ELR (cell line): ENCODE results near the gene STEAP1B.

ENCODE experiments used
- DNase-seq: peaks from one replicate; pipeline ENCODE4 v3.0.0-alpha.2; 2015; ENCODE audit warnings: low read depth

Gene STEAP1B

DNA sequence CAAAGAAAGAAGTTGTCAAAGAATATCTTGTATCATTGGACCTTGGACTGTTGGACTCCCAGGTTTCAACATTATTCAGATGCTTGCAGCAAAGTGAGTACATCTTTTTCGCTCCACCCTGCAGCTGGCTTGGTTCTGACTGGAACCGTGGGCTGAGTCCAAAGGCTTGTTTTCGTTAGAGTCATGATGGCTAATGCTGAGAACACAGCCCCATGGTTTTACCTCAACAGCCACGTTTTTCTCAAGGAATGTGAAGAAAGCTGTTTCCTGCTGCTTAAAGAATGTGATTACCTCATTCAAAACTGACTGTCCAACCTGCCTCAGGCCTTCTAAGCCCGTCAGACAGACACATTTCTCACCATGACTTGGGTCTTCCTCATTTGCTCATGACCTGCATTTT lies 69.5 kb downstream of the STEAP1B start:
- DNase-seq, result peak; percentile 94

DNA sequence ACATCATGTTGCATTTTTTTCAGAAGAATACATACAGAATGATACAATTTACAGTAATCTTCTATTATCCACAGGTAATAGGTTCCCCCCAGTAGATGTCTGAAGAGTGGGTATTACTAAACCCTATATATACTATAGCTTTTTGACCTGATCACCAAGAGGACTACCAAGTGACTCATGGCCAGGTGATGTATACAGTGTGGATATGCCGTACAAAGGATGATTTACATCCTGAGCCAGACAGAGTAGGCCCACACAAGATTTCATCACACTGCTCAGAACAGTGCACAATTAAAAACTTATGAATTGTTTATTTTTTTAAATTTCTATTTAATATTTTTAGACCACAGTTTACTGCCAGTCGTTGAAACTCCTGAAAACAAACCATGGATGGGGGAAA lies 70.6 kb downstream of the STEAP1B start:
- peak; percentile 51 for DNase-seq

DNA sequence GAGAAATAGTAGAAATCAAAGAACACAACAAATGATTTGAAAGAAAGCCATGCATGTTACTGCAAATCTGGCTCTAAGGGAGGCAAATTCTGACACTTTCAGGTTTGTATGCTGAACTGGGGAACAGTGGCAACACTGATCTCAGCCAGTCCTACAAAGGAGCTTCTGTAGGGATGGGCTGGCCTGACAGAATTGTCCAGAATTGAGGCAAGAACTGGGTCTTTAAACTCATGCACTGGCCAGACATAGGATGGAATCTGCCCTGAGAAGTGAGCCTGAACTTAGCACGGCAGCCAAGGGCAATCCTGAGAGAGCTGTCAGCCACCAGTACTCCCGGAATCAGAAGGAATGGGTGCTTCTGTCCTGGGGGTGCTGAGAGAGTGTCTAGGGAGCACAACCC lies 72.1 kb downstream of the STEAP1B start:
- DNase-seq, result no peak

DNA sequence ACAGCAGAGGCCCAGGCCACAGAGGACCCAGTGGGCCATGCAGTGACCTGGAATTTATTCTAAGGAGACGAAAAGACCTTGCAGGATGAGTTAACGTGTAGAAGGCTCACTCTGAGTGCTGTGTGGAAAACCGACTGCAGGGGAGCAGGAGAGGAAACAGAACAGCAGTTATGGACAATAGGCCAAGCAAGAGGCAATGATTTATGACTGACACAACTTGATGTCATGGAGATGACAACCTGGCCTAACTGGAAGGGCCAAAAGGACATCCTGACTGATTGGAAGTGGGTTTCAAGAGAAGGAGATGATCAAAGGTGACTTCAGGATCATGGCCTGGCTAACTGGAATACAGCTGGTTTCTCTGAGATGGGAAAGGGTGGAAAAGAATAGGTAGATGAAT lies 72.9 kb downstream of the STEAP1B start:
- no peak for DNase-seq

DNA sequence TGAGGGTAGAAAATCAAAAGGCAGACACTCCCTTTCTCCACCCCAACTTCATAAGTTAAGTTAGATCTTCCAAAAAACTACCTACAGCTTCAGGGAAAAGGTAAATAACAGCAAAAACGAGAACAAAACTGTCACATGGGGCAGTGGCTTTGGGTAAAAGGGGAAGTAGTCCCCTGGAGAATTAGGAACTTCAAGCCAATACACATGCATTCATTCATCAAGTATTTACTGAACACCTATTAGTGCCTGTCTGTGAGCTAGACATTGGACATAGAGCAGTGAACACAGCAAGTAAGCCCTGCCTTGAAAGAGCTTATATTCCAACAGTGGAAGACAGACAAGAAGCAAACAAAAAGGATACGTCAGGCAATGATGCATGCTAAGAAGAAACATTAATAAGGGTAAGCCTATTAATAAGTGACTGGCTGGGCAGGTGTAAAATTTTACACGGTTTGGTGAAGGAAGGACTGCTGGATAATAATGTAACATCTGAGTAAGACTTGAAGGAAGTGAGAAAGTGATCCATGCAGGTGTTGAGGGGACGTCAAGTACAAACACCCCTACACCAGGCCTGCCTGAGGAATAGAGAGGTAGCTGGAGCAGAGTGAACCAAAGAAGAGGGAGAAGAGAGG lies 73.4 kb downstream of the STEAP1B start:
- DNase-seq, result no peak

DNA sequence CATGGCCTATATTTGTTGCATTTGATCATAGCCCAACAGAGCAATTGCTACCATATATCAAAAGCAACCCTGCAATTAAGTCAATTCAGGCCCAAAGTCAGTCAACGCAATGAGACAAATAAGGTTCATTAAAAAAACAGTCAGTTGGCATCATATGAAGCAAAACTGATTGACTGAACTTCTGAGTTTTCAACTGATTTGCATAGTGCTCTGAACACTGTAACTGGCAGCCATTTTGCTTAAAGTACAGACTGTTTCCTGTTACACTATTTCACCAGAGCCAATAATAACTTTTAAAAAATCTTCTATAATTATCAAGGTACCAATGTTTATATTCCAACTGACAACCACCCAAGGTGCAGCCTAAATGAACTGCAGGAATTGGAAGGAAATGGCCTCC lies 74.6 kb downstream of the STEAP1B start:
- DNase-seq, result no peak

DNA sequence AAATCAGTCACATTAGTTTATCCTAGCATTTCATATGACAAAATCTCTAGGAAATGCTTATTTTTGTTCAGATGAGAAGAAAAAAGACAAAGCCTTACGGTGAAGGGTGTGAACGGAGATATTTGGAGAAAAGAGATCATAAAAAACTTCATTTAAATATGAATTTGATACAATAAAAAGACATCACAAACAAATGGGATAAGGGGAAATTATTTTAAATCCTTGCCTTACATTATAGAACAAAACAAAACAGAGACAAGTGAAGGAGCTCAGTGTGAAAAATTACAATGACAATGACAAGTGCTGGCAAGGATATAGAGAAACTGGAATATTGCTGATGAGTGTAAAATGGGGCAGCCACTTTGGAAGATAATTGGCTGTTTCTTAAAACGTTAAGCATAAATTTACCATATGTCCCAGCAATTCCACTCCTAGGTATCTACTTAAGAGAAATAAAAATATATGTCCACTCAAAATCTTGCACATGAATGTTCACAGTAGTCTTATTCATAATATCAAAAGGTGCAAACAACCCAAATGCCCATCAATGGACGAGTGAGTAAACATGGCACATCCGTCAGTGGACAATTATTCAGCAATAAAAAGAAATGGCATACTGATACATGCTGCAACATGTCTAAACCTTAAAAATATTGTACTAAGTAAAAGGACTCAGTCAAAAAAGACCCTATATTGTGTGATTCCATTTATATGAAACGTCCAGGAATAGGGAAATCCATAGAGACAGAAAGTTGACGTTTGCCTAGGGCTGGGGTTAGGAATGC lies 77.0 kb downstream of the STEAP1B start:
- no peak for DNase-seq

DNA sequence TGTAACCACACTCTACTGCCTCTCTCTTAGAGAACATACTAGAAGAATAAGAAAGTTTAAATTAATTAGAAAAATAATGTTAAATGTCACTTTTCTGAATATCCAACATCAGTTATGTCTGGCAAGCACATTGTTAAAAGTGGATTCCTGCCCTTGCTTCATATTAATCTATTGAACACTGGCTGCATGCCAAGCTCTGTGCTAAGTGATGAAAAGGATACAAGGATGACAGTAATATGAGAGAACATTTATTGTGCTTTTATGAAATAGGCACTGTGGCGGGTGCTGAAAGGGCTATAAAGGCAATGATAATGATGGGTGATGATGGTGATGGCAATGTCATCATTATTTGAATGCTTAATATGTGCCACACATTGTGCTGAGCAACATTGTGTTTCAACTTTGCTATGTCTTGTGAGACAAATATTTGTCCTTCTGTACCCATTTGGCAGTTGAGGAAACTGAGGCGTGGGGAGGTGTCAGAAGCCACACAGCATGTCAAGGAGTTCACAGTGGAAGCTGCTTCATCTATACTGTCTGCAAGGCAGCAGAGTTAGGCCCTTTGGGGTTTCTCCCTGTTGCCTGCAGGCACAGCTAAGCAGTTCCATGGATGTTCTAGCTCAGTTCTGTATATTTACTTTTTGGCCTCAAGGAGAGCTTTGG lies 78.9 kb downstream of the STEAP1B start:
- no peak for DNase-seq

DNA sequence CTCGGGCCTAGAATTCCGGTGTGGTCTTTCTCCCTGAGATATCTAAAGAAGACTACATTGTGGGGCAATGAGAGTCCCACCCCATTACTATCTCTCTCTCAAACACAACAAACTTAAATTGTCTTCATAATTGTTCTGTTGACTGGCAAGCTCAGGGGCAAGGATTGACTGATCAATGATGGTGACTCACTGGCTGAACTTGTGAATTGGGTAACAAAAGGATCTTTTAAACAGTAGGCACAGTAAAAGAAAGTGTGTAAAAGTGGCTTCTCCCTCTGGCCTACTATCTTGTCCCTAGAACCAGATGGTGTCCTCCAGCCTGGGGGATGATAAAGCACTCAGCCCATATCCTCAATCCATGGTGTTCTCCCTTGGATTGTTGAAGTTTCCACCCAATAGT lies 80.0 kb downstream of the STEAP1B start:
- no peak for DNase-seq

DNA sequence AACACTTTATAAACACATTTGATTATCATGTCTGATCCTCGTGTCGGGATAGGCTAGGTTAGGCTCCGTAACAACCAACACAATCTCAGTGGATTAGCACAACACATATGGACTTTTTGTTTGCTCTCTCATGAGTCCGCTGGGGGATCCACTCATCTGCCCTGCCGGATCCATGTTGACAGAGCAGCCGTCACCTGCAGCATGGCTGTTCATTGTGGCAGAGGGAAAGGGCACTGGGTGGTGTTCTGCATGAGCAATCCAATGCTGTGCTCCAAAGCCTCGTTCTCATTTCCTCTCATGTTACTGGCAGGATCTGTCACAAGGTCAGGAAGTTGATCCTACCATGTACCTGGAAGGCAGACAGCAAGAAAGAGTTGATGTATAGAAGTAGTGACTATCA lies 80.5 kb downstream of the STEAP1B start:
- no peak for DNase-seq

DNA sequence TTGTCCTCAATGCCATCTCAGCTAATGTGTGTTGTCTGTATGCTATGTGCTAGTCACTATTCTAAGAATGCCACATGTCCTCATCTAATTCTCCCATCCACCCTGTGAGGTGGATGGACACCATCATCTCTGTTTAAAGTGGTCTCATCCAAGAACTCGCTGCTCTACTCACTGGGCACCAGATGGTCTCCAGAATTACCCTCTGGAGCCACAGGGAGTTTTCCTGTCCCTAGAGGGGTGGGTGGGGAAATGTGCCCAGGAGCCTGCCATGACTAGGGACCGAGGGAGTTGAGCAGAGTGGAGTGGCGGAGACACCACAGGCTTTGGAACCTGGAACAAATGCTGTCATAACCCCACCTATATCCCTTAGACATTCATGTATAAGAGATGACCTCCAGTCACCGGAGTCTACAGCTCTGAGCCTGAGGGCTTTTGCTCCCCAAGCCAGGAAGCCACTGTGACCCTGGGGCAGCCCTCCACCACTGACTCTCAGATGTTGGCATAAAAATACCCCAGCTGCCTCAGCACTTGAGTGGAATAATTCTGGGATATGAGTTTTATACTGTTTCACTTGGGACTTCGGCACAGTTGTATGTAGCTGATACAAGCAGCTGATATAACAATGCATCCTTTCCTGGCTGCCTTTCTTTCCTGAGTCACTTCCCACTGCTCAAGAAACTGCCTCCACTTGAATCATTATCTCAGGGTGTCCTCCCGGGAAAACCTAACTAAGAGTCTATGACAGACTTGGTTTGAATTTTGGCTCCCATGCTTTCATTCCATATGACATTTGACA lies 81.5 kb downstream of the STEAP1B start:
- peak; percentile 19 for DNase-seq

DNA sequence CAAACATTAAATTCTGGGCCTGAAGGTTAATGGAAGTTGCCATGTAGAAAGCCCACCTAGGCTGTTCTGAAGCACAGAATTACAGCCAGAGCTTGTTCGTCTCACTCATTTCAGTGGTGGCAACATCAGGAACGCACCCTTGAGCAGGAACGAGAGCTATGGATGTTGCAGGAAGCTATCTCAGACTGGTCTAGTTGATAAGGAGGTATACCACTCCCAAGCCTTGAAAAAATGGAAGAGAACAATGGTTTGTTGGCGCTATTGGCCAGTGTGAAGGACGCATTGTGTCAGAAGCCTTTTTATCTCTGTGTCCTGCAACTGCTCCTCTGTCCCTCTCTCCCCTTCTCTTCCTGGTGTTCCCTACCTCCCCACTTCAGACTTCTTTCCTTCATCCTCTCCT lies 82.1 kb downstream of the STEAP1B start:
- no peak for DNase-seq

DNA sequence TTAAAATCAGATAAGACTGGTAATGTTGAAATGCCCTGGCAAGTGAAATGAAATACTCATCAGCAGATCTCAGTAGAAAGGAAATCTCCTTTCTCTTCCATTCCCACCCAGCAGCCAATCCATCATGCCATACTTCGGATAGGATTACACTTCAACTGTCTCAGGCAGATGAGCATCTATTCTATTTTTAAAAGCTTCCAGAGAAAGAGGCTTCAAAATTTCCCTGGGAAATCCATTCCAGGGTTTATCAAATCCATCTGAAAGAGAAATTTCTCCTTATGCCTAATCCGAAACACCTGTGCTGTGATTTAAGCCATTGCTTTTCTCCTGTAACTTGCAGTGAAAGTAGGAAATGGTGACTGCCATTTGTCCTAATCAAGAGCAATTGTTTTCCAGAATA lies 82.6 kb downstream of the STEAP1B start:
- DNase-seq, result no peak

DNA sequence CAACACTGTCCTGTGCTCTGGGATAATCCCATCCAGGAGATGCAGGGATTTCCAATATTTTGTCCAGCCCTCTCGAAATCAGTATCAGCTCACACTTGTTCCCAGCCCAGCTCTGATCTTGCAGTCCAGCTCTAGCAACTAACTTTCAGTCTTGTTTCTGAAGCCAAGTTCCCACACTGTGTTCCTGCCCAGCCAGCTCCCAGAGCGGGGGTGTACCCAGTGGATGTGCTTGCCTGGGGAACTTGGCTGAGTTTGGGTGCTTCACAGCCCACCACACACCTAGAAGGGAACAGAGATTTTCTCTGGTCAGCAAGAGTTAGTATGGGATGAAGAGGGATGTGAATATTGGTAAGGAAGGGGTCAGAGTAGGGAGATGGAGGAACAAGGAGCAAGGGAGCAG lies 85.6 kb downstream of the STEAP1B start:
- no peak for DNase-seq

DNA sequence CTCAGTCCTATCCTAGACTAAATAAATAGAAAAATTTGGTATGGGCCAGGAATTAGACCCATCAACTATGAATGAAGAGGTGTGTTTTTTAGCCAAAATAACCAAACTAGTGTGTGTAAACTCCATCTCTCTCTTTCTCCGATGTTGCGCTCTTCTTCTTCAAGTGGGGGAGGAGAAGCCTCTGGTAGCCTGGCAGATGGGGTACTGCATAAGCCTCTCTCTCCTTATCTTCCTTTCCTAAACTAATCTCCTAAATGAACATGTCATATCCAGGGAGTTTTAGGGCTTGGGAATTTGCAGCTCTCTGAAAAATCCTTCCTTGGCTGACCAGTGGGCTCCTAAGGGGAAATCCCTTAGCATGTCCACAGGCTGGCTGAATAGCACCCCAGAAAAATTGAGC lies 86.8 kb downstream of the STEAP1B start:
- DNase-seq, result no peak

DNA sequence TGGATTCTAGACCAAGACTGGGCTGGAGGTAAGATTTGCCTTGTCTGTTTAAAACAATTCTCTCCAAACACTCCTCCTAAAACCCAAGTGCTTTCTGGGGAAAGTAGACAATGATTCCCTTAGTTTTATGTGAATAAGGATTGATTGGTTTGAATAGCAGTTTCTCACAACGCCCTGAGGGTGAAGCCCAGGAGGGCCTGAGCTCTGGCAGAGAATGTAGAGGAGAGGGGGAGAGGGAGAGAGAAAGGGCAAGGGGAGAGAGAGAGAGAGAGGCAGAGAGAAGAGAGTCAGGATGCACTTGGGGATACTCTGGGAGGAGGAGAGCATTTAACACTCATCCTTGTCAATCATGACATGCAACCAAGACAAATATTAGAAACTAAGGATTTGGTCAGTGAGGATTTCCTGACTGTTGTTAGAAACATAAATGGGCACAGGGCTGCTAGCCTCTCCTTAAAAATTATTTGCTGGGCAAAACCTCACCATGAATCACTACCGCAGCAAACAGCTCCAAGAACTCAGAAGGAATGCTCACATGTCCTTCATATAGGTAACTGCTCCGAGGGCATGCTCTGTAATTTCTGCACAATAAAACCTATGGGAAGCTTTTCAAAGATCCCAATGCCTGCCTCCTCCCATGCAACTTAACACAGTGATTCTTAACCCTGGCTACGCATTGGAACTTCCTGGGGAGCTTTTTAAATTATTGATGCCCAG lies 87.9 kb downstream of the STEAP1B start:
- no peak for DNase-seq

DNA sequence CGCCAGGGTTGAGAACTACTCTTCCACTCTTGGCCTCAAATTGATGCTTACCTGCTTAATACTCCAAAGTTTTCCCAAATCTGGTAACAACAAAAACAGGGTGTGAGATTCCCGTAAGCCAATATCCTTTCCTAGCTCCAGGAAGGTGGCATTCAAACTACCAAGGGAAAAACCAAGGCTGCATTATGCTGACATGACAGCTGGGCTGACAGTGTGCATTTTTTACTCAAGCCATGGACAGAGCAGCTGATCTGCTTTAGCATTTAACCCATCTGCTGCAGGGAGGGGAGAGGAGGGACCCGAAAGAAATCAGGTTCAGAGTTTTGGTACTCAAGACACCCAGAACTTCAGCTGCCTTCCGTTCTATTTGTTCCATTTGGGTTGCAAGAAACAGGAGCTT lies 93.3 kb downstream of the STEAP1B start:
- DNase-seq, result no peak

DNA sequence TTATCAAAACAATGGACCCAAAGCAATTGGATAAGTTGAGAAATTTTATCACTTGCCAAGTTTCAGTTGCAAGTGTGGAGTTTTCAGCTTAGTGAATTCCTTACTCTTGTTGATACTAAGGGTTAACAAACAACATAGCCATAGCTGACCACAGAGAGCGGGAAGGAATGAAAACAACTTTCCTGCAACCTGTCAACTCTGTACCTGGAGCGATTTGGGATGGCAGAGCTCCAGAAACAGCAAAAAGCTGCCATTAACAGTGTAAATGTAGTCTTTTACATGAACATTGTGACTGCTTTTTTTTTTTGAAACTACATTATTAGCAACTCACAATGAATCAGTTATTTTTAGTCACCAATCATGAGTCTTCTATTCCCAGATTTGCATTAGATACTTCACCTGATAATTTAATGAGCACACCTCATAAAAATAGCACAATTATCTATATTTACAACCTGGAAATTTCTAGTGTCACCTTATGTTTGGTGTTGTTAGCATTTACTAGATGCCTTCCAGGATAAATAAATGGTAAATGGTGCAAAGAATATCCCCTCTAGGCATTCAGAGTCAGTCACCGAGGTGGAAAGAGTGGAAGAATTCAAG lies 95.5 kb downstream of the STEAP1B start:
- no peak for DNase-seq

DNA sequence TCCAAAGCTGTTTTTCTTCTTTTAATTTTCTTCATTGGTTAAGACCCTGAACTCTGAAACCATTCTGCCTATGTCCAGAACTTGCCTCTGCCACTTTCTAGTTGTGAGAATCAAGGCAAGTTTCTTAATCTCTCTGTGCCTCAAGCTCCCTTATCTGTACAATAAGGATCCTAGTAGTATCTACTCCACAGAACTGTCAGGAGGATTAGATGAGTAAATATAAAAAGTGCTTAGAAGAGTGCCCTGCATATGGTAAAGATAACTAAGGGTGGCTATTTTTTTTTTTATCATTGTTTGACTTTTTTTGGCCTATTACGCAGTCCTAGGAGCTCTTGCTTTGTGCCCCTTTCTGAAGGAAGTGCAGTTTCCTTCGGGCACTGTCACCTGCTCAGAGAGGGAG lies 96.6 kb downstream of the STEAP1B start:
- no peak for DNase-seq

DNA sequence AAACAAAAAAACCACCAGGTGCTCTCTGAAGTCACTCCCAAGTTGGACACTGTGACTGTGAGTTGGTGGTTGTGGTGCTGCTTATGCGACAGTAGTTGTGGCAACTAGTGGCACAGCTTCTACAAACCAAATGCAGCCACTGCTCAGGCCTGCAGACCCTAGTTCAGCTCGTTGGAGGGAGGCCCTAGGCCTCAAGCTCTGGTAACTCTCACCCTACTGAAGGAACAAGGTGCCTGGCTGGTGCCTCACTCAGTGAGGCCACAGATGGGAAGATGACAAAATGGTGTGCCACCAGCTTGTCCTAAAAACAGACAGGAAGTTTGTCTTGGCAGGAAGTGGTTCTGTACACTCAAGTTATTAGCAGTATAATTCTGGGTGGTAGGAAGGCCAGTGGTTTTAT lies 97.7 kb downstream of the STEAP1B start:
- DNase-seq, result no peak

DNA sequence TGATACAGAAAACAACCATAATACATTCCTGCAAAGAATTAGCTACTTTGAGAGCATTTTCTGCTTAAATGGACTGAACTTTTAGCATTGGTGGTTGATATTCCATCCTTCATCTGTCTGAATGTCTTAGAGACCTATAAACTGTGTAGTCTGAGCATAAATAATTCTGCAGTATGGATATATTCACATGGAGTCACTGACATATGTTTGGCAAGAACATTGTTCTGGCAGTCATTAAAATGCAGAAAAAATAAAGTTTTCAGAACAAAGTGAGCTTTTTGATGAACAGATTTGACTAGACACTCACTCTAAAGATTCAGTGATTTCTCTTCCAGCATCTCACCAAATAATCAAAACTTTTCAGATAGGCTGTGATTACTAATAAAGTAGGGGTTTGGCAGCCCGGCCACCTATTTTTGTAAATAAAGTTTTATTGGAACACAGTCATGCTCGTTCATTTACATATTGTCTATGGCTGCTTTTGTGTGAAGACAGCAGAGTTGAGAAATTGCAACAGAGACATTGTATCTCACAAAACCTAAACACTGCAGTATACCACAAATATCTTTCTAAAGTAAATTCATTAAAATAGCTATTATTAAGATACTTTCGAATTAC lies 98.9 kb downstream of the STEAP1B start:
- DNase-seq, result no peak
